ENCODE data around the gene CD209. TPM values are rescaled to one million over a fixed set of nuclear protein-coding genes. Genes with fewer than 3 reads are reported as not detected.

Gene CD209
- total and polyA plus RNA-seq, 2 of the 8 experiments (the other 6 are each of a cell fraction or from before 2014, with no cell fraction given) = 0.05 to 0.22 TPM

DNA sequence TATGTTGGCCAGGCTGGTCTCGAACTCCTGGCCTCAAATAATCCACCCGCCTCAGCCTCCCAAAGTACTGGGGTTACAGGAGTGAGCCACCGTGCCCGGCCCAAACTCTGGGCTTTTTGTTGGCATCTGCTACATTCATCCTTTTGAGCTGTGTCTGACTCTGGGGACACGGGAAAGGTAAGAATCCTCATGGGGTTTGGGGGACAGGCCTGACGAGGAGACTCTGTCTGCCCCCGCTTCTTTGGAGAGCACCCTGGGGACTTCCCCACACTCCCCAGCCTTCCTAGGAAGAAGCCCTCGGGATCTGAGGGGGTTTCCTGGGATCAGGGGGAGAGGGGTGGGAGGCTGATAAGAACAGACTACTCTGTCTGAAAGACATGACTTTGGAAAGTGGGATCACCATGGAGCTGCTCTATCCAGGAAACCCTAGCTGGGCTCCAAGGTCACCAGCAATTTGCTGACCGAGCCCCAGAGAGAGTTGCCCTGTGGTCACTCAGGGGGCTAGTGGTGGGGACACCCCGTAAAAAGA is 37.3 kb downstream of the CD209 start:
- no peaks in the 10 kb centered on the region for H3K79me2 ChIP-seq (ENCODE audit: control insufficient read depth in 1 of 2, insufficient read depth in 2 of 2, low read length in 2 of 2)
- no peak overlapping the region for H4K8ac ChIP-seq (ENCODE audit: extremely low read depth, insufficient read depth, low read length)
- no peak overlapping the region for H3K4ac ChIP-seq (replicated peaks; ENCODE audit: insufficient read length, low read depth, low read length)
- H2BK120ac ChIP-seq (replicated peaks; ENCODE audit: low read depth, low read length) = no peak overlapping the region
- no peak overlapping the region for H3K9ac ChIP-seq (replicated peaks in 1 of 4; ENCODE audit: extremely low read depth in 1 of 4, low read depth in 3 of 4, low read length in 3 of 4)
- H3K14ac ChIP-seq (ENCODE audit: insufficient read length) = no peak overlapping the region
- H3K4me3 ChIP-seq (ENCODE audit: extremely low read depth in 1 of 4, insufficient read depth in 2 of 4, low read depth in 3 of 4, low read length in 4 of 4) = no peak overlapping the region
- no peaks in the 10 kb centered on the region for H3K79me1 ChIP-seq (ENCODE audit: low read depth, low read length)
- no peak overlapping the region for H2BK5ac ChIP-seq (ENCODE audit: low read depth, low read length)
- no peak overlapping the region for H2BK12ac ChIP-seq (ENCODE audit: low read depth, low read length)
- TF ChIP-seq FOSL1 (IDR thresholded peaks at IDR 0.05; ENCODE audit: insufficient read depth, low read depth, low read length) (no peak), SRF (IDR thresholded peaks at IDR 0.05; ENCODE audit: low read depth, low read length) (no peak), SAP30 (IDR thresholded peaks at IDR 0.05; ENCODE audit: insufficient read depth, insufficient replicate concordance, low read length) (no peak)
- H3K18ac ChIP-seq (ENCODE audit: extremely low read depth, low read length) = no peak overlapping the region
- 92% methylated on average over 10 of the region's 10 CpGs; no CpG with 5 or more reads in 1 of the 2 experiments for WGBS, 2 experiments (ENCODE audit: extremely low coverage in 1 of 2, insufficient coverage in 1 of 2, insufficient read length in 1 of 2, insufficient replicate concordance in 2 of 2, low coverage in 1 of 2, low lambda C conversion rate in 2 of 2, missing lambda C conversion rate in 1 of 2)
- no peak overlapping the region for H4K91ac ChIP-seq (replicated peaks; ENCODE audit: insufficient read length, low read length)
- H2AK5ac ChIP-seq (ENCODE audit: low read depth, low read length) = no peak overlapping the region
- 0 out of 2 replicates have a peak, but pooled peaks cover 1% of the 10 kb centered on the region for H3K23me2 ChIP-seq (ENCODE audit: low read depth, low read length)
- ChIA-PET CTCF (ENCODE audit: partially characterized antibody) (interaction anchor here (1.3 kb wide), 1 partner anchor 89 kb away, joined by 3 read pairs; no protein-coding TSS in a partner anchor), POLR2A (ENCODE audit: partially characterized antibody) (no interaction called here)
- H4K5ac ChIP-seq (ENCODE audit: insufficient read length, low read depth, low read length) = no peak overlapping the region
- no peak overlapping the region for H3K4me2 ChIP-seq (ENCODE audit: insufficient read depth in 1 of 2, low read depth in 2 of 2, low read length in 2 of 2)
- H3K23ac ChIP-seq (ENCODE audit: insufficient read length) = no peak overlapping the region
- no peaks in the 10 kb centered on the region for H4K20me1 ChIP-seq (replicated peaks in 1 of 2; ENCODE audit: control insufficient read depth in 1 of 2, insufficient read depth in 2 of 2, low read length in 2 of 2)
- DNase-seq (ENCODE audit: low read depth in 1 of 2, low spot score in 2 of 2) (no peak), FAIRE-seq (no peak)
- H3K56ac ChIP-seq (replicated peaks; ENCODE audit: insufficient read length, low read depth, low read length) = no peak overlapping the region
- H2AFZ ChIP-seq (ENCODE audit: low read length) = no peak overlapping the region
- H3K36me3 ChIP-seq (ENCODE audit: control insufficient read depth in 2 of 4, insufficient read depth in 4 of 4, low read length in 3 of 4) = no peaks in the 10 kb centered on the region
- H3K27ac ChIP-seq (ENCODE audit: low read depth, low read length) = no peak overlapping the region
- no peaks in the 10 kb centered on the region; a peak in 1 of 7 replicates for H3K4me1 ChIP-seq (replicated peaks in 1 of 4; ENCODE audit: control insufficient read depth in 3 of 4, insufficient read depth in 4 of 4, low read length in 3 of 4)
- H2BK20ac ChIP-seq (ENCODE audit: low read length) = no peak overlapping the region
- H3K27me3 ChIP-seq (replicated peaks in 1 of 4; ENCODE audit: control insufficient read depth in 3 of 4, extremely low read depth in 1 of 4, insufficient read depth in 3 of 4, low read length in 3 of 4) = no peaks in the 10 kb centered on the region; a peak in 1 of 7 replicates
- no peak overlapping the region for H2BK15ac ChIP-seq (ENCODE audit: low read length)
- H3K9me3 ChIP-seq (ENCODE audit: insufficient read depth in 2 of 2, low read depth in 1 of 2, low read length in 1 of 2) = no peaks in the 10 kb centered on the region

Measured in H1 (cell line).